Heart left ventricle (tissue), 13 donors: ENCODE data around the gene ZNF646.

Experiments used
- CTCF ChIP-seq, 12 donors: fragments of 200-600 bp; sonication (generic) in 4 of 12; IDR thresholded peaks; one replicate each; pipeline versions ENCODE4 v1.5.0 to v1.8.0; 2018 to 2022; ENCODE audit warnings: antibody characterized with exemption in 12 of 12, mild to moderate bottlenecking in 5 of 12
- POLR2A ChIP-seq, 2 donors: fragments of 450-650 bp; IDR thresholded peaks; one replicate each; pipeline ENCODE4 v1.6.1; 2017; ENCODE audit warnings: antibody characterized with exemption in 2 of 2, mild to moderate bottlenecking in 2 of 2, moderate library complexity in 2 of 2
- donor health status: ischemic (EF 13 %, LVEDD 7.1; RV severe dilation, severe dysfunction).
- donor health status: DM: no; HTN: yes; CAD: no.
- donor health status: DM: no; HTN: no; CAD: no.
- donor health status: ischemic (EF 25% LVEDD 6.9; RV normal size, moderate dysfunction).
- donor health status: ischemic (EF 25% LVEDD 5.7; RV mildly dilated, moderate dysfunction).
- donor health status: ischemic (EF 35%, LVEDD 5.7; RV mildly dilated, moderate dysfunction).
- donor health status: nonischemic (EF 11% LVEDD 7.7; RV severe dilation, severe dysfunction).
- donor health status: DM: yes; HTN: yes; CAD: no.
- donor health status: PGD.
- donor health status: ischemic (EF 29% LVEDD 5.4; RV normal size, mild dysfunction).
- donor health status: nonischemic (EF 23%, LVEDD 6.1; RV moderate dilation, normal function).

- TF ChIP-seq CTCF (IDR thresholded peaks at IDR 0.05) = no peak
- no peak for TF ChIP-seq POLR2A (IDR thresholded peaks at IDR 0.05)
Measured at GRCh38 chr16:31125844-31126243, 51.6 kb downstream of the ZNF646 start.
